A549 (cell line): ENCODE data around the gene METTL16. TPM values are rescaled to one million over a fixed set of nuclear protein-coding genes. Genes with fewer than 3 reads are reported as not detected.

Source experiments
- ATAC-seq, 2 experiments: fragments of 200-7000 bp in 1 of 2; fragments of >200 bp in 1 of 2; cut with Nextera tagmentation in 1 of 2; cut with Tn5 transposase in 1 of 2; 3 replicates each; pipeline versions ENCODE4 v1.8.0 to v1.9.1; 2018 to 2020; ENCODE audit warnings: mild to moderate bottlenecking in 1 of 2, moderate library complexity in 1 of 2
- CTCF ChIA-PET: fragments of 300-600 bp; sonication (Branson Sonifier 250); formaldehyde crosslinking; extraction: SDS; loops from one replicate; lab custom pipeline; 2021; ENCODE audit warnings: antibody characterized with exemption, inconsistent platforms; lab: Yijun Ruan, JAX
- POLR2A ChIA-PET: fragments of 350-600 bp; formaldehyde crosslinking; extraction: SDS; loops from one replicate; lab custom pipeline; 2021; ENCODE audit warnings: antibody characterized with exemption, inconsistent platforms; lab: Yijun Ruan, JAX
- DNase-seq, 2 experiments: peaks; one replicate each; pipeline versions ENCODE4 v3.0.0 to v3.0.0-alpha.2; 2011 to 2016; ENCODE audit warnings: low read depth in 1 of 2, low spot score in 1 of 2
- FAIRE-seq: peaks from 2 replicates; lab custom pipeline; 2011; peaks lifted over from hg19 to GRCh38; lab: Jason Lieb, UNC
- H3K27ac ChIP-seq, 2 experiments: fragments of >200 bp; sonication (Bioruptor Twin); formaldehyde crosslinking; 3 replicates each; pipeline ENCODE4 v1.5.1; 2016 to 2017
- H3K4me1 ChIP-seq: fragments of >200 bp; sonication (Bioruptor Twin); formaldehyde crosslinking; 3 replicates; pipeline ENCODE4 v1.6.1; 2016
- H3K4me2 ChIP-seq: fragments of >200 bp; sonication (Bioruptor Twin); formaldehyde crosslinking; 3 replicates; pipeline ENCODE4 v1.6.1; 2016
- H3K4me3 ChIP-seq: fragments of >200 bp; sonication (Bioruptor Twin); formaldehyde crosslinking; 3 replicates; pipeline ENCODE4 v1.5.1; 2016
- H3K9me3 ChIP-seq: fragments of >200 bp; sonication (Bioruptor Twin); formaldehyde crosslinking; 3 replicates; pipeline ENCODE4 v1.6.1; 2016
- BHLHE40 ChIP-seq: IDR thresholded peaks from 2 replicates; pipeline ENCODE4 v1.6.1; 2012; ENCODE audit warnings: low read depth, low read length, inconsistent platforms
- CBX8 ChIP-seq: fragments of 200-600 bp; sonication (generic); IDR thresholded peaks from 2 replicates; pipeline ENCODE4 v1.6.1; 2016
- CHD4 ChIP-seq: fragments of 200-600 bp; sonication (generic); IDR thresholded peaks from 2 replicates; pipeline ENCODE4 v1.6.1; 2016; ENCODE audit warnings: antibody characterized with exemption, mild to moderate bottlenecking, borderline replicate concordance
- EP300 ChIP-seq, 2 experiments: fragments of >200 bp; sonication (Bioruptor Twin); formaldehyde crosslinking; IDR thresholded peaks; 2 replicates in 1 of 2; 3 replicates in 1 of 2; pipeline ENCODE4 v1.6.1; 2016 to 2017
- ESRRA ChIP-seq: fragments of 150-350 bp; IDR thresholded peaks from 2 replicates; pipeline ENCODE4 v1.6.1; 2014; ENCODE audit warnings: mild to moderate bottlenecking, low read length, borderline replicate concordance
- GATA3 ChIP-seq: IDR thresholded peaks from 2 replicates; pipeline ENCODE4 v1.6.1; 2012; ENCODE audit warnings: borderline replicate concordance
- HOXA7 ChIP-seq: fragments of 250-450 bp; sonication (Bioruptor Pico); IDR thresholded peaks from 2 replicates; pipeline ENCODE4 v1.5.0; 2020; ENCODE audit warnings: mild to moderate bottlenecking, moderate library complexity
- HOXB13 ChIP-seq: fragments of 250-450 bp; sonication (Bioruptor Pico); IDR thresholded peaks from 2 replicates; pipeline ENCODE4 v1.5.0; 2020; ENCODE audit warnings: low read depth, mild to moderate bottlenecking, moderate library complexity
- HOXB5 ChIP-seq: fragments of 250-450 bp; sonication (Bioruptor Pico); IDR thresholded peaks from 2 replicates; pipeline ENCODE4 v1.5.0; 2020; ENCODE audit warnings: mild to moderate bottlenecking, moderate library complexity
- JUN ChIP-seq, 2 experiments: fragments of >200 bp; sonication (Bioruptor Twin); formaldehyde crosslinking; IDR thresholded peaks; 2 replicates in 1 of 2; 3 replicates in 1 of 2; pipeline ENCODE4 v1.6.1; 2016 to 2017
- KDM1A ChIP-seq: fragments of 200-600 bp; sonication (generic); IDR thresholded peaks from 2 replicates; pipeline ENCODE4 v1.6.1; 2016; ENCODE audit warnings: low read depth, mild to moderate bottlenecking
- MAFK ChIP-seq: fragments of 450-650 bp; IDR thresholded peaks from 2 replicates; pipeline ENCODE4 v1.6.1; 2014; ENCODE audit not compliant: partially characterized antibody
- NFE2L2 ChIP-seq: fragments of 150-350 bp; conservative IDR thresholded peaks from 2 replicates; pipeline ENCODE4 v1.6.1; 2014; ENCODE audit warnings: low read length
- NR3C1 ChIP-seq: fragments of >200 bp; sonication (Bioruptor Twin); formaldehyde crosslinking; IDR thresholded peaks from 3 replicates; pipeline ENCODE4 v1.6.1; 2017
- PHF8 ChIP-seq: fragments of 200-600 bp; sonication (generic); IDR thresholded peaks from 2 replicates; pipeline ENCODE4 v1.6.1; 2016; ENCODE audit warnings: low read depth, mild to moderate bottlenecking, antibody characterized with exemption, moderate library complexity, borderline replicate concordance
- POLR2AphosphoS2 ChIP-seq: conservative IDR thresholded peaks from 2 replicates; pipeline ENCODE4 v1.6.1; 2012; ENCODE audit warnings: low read length, improper control_type of control experiment, inconsistent platforms
- RARB ChIP-seq: fragments of 250-450 bp; sonication (Bioruptor Pico); IDR thresholded peaks from 2 replicates; pipeline ENCODE4 v1.8.0; 2021; ENCODE audit warnings: mild to moderate bottlenecking, moderate library complexity
- RFX5 ChIP-seq: fragments of 450-650 bp; IDR thresholded peaks from 2 replicates; pipeline ENCODE4 v1.7.1; 2014; ENCODE audit warnings: antibody characterized with exemption, mild to moderate bottlenecking, moderate library complexity
- RNF2 ChIP-seq: fragments of 200-600 bp; sonication (generic); IDR thresholded peaks from 2 replicates; pipeline ENCODE4 v1.6.1; 2016; ENCODE audit warnings: low read depth, mild to moderate bottlenecking, antibody characterized with exemption, moderate library complexity, borderline replicate concordance
- SMC3 ChIP-seq: fragments of >200 bp; sonication (Bioruptor Twin); formaldehyde crosslinking; IDR thresholded peaks from 3 replicates; pipeline ENCODE4 v1.6.1; 2018; ENCODE audit warnings: inconsistent platforms
- TP53 ChIP-seq: fragments of 250-450 bp; sonication (Bioruptor Pico); IDR thresholded peaks from 2 replicates; pipeline ENCODE4 v1.5.0; 2021; ENCODE audit warnings: mild to moderate bottlenecking, moderate library complexity
- ZFP36 ChIP-seq: fragments of 450-650 bp; IDR thresholded peaks from 2 replicates; pipeline ENCODE4 v1.6.1; 2014; ENCODE audit warnings: borderline replicate concordance; ENCODE audit not compliant: partially characterized antibody
- ZNF302 ChIP-seq: fragments of 250-450 bp; sonication (Bioruptor Pico); IDR thresholded peaks from 2 replicates; pipeline ENCODE4 v1.9.0; 2021; ENCODE audit warnings: inconsistent platforms, mild to moderate bottlenecking, moderate library complexity
- ZSCAN20 ChIP-seq: fragments of 250-450 bp; sonication (Bioruptor Pico); IDR thresholded peaks from 2 replicates; pipeline ENCODE4 v1.8.0; 2022; ENCODE audit warnings: mild to moderate bottlenecking, moderate library complexity
- WGBS: methylation state at CpG from one replicate; pipeline ENCODE4 v1.1.6; 2017; ENCODE audit errors: missing lambda C conversion rate; 5-methylcytosine and 5-hydroxymethylcytosine counted together
- polyA plus RNA-seq, 4 experiments: library from polyadenylated mRNA; depleted of rRNA in 3 of 4; stranded (reverse); fragments of >200 nt; fragmentation: RNase III in 1 of 4; extraction: RNeasy Plus Mini Kit Qiagen cat#74134 plus additional on column Dnase treatment in 1 of 4; gene quantifications; 2 replicates in 3 of 4; 3 replicates in 1 of 4; pipeline ENCODE4 v1.2.3, GENCODE V29; 2011 to 2017
- TF ChIP-seq, protein P1 (sequence below): fragments of >200 bp; sonication (Bioruptor Twin); formaldehyde crosslinking; IDR thresholded peaks from 3 replicates; pipeline ENCODE4 v1.5.1; 2016
- TF ChIP-seq, protein P2 (sequence below): fragments of >200 bp; sonication (Bioruptor Twin); formaldehyde crosslinking; IDR thresholded peaks from 3 replicates; pipeline ENCODE4 v1.6.1; 2016
- TF ChIP-seq, protein P3 (sequence below): IDR thresholded peaks from 2 replicates; pipeline ENCODE4 v1.6.1; 2012
- TF ChIP-seq, protein P4 (sequence below): IDR thresholded peaks from 2 replicates; pipeline ENCODE4 v1.6.1; 2012
- TF ChIP-seq, protein P5 (sequence below): fragments of >200 bp; sonication (Bioruptor Twin); formaldehyde crosslinking; IDR thresholded peaks from 2 replicates; pipeline ENCODE4 v1.6.1; 2016

Gene METTL16
- polyA plus RNA-seq, 2 of the 4 experiments (the other 2 are of a cell fraction), result 26.5 to 58.0 TPM

DNA sequence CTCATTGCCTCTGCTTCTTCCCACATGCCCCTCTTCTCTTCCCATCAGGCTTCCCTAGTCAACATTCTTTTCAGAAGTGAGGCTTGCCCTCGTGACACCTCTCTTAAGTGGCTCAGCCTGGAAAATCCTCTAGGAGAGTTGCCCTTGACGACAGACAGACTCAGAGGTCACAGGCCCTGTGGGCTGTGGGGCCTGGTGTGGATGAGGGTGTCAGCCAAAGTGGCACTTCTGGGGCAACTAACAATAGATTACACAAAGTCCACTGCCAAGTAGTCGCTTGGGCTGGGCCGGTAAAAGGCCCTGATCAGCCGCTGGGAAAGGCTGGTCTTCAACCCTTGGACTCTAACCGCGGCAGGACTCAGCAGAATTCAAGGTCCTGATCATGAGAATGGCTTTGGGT is 33.7 kb upstream of the METTL16 start (continued):
- TF ChIP-seq, protein P1, sequence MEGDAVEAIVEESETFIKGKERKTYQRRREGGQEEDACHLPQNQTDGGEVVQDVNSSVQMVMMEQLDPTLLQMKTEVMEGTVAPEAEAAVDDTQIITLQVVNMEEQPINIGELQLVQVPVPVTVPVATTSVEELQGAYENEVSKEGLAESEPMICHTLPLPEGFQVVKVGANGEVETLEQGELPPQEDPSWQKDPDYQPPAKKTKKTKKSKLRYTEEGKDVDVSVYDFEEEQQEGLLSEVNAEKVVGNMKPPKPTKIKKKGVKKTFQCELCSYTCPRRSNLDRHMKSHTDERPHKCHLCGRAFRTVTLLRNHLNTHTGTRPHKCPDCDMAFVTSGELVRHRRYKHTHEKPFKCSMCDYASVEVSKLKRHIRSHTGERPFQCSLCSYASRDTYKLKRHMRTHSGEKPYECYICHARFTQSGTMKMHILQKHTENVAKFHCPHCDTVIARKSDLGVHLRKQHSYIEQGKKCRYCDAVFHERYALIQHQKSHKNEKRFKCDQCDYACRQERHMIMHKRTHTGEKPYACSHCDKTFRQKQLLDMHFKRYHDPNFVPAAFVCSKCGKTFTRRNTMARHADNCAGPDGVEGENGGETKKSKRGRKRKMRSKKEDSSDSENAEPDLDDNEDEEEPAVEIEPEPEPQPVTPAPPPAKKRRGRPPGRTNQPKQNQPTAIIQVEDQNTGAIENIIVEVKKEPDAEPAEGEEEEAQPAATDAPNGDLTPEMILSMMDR, result no peak
- no peak for TF ChIP-seq HOXA7 (CRISPR knock-in tag)
- TF ChIP-seq CBX8, result no peak
- TF ChIP-seq RFX5, result no peak
- TF ChIP-seq, protein P2, sequence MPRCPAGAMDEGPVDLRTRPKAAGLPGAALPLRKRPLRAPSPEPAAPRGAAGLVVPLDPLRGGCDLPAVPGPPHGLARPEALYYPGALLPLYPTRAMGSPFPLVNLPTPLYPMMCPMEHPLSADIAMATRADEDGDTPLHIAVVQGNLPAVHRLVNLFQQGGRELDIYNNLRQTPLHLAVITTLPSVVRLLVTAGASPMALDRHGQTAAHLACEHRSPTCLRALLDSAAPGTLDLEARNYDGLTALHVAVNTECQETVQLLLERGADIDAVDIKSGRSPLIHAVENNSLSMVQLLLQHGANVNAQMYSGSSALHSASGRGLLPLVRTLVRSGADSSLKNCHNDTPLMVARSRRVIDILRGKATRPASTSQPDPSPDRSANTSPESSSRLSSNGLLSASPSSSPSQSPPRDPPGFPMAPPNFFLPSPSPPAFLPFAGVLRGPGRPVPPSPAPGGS, result no peak

DNA sequence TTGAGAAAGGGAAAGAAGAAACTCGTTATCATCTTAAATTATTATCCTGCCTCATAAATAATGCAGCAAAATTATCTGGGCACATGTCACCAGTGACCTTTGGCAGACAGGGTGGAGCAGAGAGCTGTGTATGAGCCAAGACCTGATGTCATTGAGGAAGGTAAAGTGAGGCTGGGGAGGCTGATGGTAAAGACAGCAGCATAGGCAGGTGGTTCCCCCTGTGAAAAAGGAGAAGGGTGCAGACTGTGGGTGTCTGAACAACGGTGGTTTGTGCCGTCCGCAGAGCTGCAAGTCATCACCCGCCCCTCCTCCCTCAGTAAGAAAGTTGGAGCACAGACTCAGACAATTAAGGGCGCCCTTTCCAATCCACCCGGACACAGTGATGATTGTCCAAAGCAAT is 30.8 kb upstream of the METTL16 start:
- ATAC-seq (no peak), DNase-seq (no peak), FAIRE-seq (no peak)
- Histone ChIP-seq H3K4me2 (no peak overlapping the region), H3K27ac (no peak overlapping the region), H3K9me3 (no peaks in the 10 kb centered on the region), H3K4me3 (no peak overlapping the region), H3K4me1 (peaks cover 12% of the 10 kb centered on the region)
- ChIA-PET POLR2A (no interaction called here), CTCF (interaction anchor here (1.2 kb wide), 1 partner anchor 17 kb away, joined by 3 read pairs; no protein-coding TSS in a partner anchor)
- TF ChIP-seq HOXB5 (no peak), ESRRA (no peak), NFE2L2 (no peak), CHD4 (no peak), HOXB13 (CRISPR knock-in tag) (no peak), MAFK (no peak), PHF8 (no peak)
- TF ChIP-seq, protein P3, sequence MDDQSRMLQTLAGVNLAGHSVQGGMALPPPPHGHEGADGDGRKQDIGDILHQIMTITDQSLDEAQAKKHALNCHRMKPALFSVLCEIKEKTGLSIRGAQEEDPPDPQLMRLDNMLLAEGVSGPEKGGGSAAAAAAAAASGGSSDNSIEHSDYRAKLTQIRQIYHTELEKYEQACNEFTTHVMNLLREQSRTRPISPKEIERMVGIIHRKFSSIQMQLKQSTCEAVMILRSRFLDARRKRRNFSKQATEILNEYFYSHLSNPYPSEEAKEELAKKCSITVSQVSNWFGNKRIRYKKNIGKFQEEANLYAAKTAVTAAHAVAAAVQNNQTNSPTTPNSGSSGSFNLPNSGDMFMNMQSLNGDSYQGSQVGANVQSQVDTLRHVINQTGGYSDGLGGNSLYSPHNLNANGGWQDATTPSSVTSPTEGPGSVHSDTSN, result no peak
- TF ChIP-seq, protein P2, result no peak
- 71% methylated on average over 7 of the region's 7 CpGs for WGBS

DNA sequence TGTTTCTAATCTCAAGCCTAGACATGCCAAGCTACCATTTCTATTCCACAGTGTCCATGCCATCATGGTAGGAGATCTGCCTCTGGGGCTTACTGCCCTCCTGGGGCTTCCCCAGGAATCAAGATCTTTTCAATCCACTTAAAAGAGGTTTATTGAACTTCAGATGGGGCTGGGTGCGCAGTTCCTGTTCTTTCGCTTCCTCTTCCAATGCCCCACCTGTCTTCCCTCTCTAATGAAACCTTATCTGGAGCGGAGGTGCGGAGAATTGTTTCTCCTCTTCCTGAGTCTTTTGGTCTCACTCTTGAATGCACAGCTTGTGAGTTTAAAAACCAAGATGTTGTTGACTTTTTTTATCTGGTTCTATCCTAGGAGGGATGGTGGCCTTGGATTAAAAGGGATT is 30.4 kb upstream of the METTL16 start:
- WGBS, result 92% methylated on average over 4 of the region's 4 CpGs
- Histone ChIP-seq H3K4me3 (no peak overlapping the region), H3K9me3 (no peaks in the 10 kb centered on the region), H3K4me2 (no peak overlapping the region), H3K27ac (no peak overlapping the region), H3K4me1 (peaks cover 11% of the 10 kb centered on the region)
- ChIA-PET CTCF (interaction anchor here (1.2 kb wide), 1 partner anchor 16 kb away, joined by 3 read pairs; no protein-coding TSS in a partner anchor), POLR2A (no interaction called here)
- DNase-seq (no peak), FAIRE-seq (no peak), ATAC-seq (no peak)
- TF ChIP-seq, protein P4, sequence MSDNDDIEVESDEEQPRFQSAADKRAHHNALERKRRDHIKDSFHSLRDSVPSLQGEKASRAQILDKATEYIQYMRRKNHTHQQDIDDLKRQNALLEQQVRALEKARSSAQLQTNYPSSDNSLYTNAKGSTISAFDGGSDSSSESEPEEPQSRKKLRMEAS, result no peak
- TF ChIP-seq KDM1A (no peak), RNF2 (no peak), BHLHE40 (no peak), JUN (IDR thresholded peaks at IDR 0.05) (no peak), SMC3 (no peak), TP53 (CRISPR knock-in tag) (no peak), ZSCAN20 (no peak), EP300 (IDR thresholded peaks at IDR 0.05) (no peak), GATA3 (no peak), CBX8 (no peak), HOXB5 (no peak), NR3C1 (no peak), POLR2AphosphoS2 (no peak), ZNF302 (no peak), ZFP36 (no peak), RARB (CRISPR knock-in tag) (no peak)
- TF ChIP-seq, protein P5, sequence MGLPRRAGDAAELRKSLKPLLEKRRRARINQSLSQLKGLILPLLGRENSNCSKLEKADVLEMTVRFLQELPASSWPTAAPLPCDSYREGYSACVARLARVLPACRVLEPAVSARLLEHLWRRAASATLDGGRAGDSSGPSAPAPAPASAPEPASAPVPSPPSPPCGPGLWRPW, result no peak
- TF ChIP-seq, protein P2, result no peak
